ENCODE results near the gene NFIA. TPM values are rescaled to one million over a fixed set of nuclear protein-coding genes. Genes with fewer than 3 reads are reported as not detected.

Gene NFIA
- total RNA-seq, 1 experiment from 2014 or later = 12.7 TPM

DNA sequence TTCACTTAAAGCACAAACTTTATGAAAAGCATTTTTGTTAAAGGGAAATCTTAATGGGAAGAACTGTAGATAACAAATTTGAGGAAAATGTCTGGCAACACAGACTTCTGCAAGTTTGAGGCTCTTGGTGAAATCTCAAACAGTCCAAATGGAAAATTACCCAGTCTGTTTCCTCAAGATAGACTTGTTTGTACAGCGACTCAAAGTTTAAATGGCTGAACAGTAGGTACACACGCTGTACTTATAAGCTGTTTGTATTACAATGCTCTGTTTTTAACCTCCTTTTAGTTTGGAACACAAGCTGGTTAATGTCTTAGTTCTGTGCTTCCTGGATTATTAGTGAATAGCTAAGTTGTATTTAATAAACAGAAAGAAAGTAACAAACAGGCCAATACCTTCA is 217.1 kb downstream of the NFIA start:
- POLR2A ChIA-PET (ENCODE audit: unreplicated experiment) = no interaction called here
- BruUV-seq (replicated peaks) = no TSS peak
- Histone ChIP-seq H3K9ac (ENCODE audit: low read length) (no peak overlapping the region), H3F3A (ENCODE audit: low read length, unreplicated experiment) (no peaks in the 10 kb centered on the region), H3K4me1 (ENCODE audit: insufficient read depth, low read length) (peaks cover 35% of the 10 kb centered on the region), H3K9me3 (ENCODE audit: low read length) (no peaks in the 10 kb centered on the region), H3K27me3 (ENCODE audit: low read length) (no peaks in the 10 kb centered on the region), H3K27ac (ENCODE audit: low read length) (peak overlapping the region; percentile 46), H4K20me1 (ENCODE audit: low read length) (no peaks in the 10 kb centered on the region), H3K4me2 (ENCODE audit: low read length) (peak overlapping the region; percentile 17), H3K79me2 (ENCODE audit: low read length) (no peaks in the 10 kb centered on the region), H3K9me2 (replicated peaks; ENCODE audit: low read length) (no peaks in the 10 kb centered on the region), H3K36me3 (ENCODE audit: low read depth, low read length) (no peaks in the 10 kb centered on the region), H2AFZ (ENCODE audit: low read length) (no peak overlapping the region; the same call in 1 of the 2 replicates), H3K4me3 (ENCODE audit: low read length) (no peak overlapping the region)
- intact Hi-C loops (cut with micrococcal nuclease) = no loop called here
- DNase-seq (peak; percentile 52), ATAC-seq (peak; percentile 49)
- CTCF ChIA-PET = no interaction called here
- TF ChIP-seq CTCF (conservative IDR thresholded peaks at IDR 0.05; ENCODE audit: low read depth, low read length) (no peak), EZH2 (IDR thresholded peaks at IDR 0.05; ENCODE audit: low read length, unreplicated experiment) (no peak), EZH2phosphoT487 (IDR thresholded peaks at IDR 0.05; ENCODE audit: borderline replicate concordance, low read length) (no peak)

GRCh38 chr1:61300899-61301298 is 218.5 kb downstream of the NFIA start:
- no peaks in the 10 kb centered on the region for H4K20me1 ChIP-seq (ENCODE audit: low read length)
- no peaks in the 10 kb centered on the region for H3F3A ChIP-seq (ENCODE audit: low read length, unreplicated experiment)
- no peak overlapping the region for H3K4me3 ChIP-seq (ENCODE audit: low read length)
- intact Hi-C loops (cut with micrococcal nuclease) = no loop called here
- no peaks in the 10 kb centered on the region for H3K36me3 ChIP-seq (ENCODE audit: low read depth, low read length)
- POLR2A ChIA-PET (ENCODE audit: unreplicated experiment) = no interaction called here
- H3K4me2 ChIP-seq (ENCODE audit: low read length) = no peak overlapping the region
- DNase-seq (no peak), ATAC-seq (no peak)
- no peaks in the 10 kb centered on the region for H3K9me3 ChIP-seq (ENCODE audit: low read length)
- peaks cover 23% of the 10 kb centered on the region for H3K4me1 ChIP-seq (ENCODE audit: insufficient read depth, low read length)
- TF ChIP-seq CTCF (conservative IDR thresholded peaks at IDR 0.05; ENCODE audit: low read depth, low read length) (no peak), EZH2phosphoT487 (IDR thresholded peaks at IDR 0.05; ENCODE audit: borderline replicate concordance, low read length) (no peak), EZH2 (IDR thresholded peaks at IDR 0.05; ENCODE audit: low read length, unreplicated experiment) (no peak)
- H3K9me2 ChIP-seq (replicated peaks; ENCODE audit: low read length) = no peaks in the 10 kb centered on the region
- no TSS peak for BruUV-seq (replicated peaks)
- no peak overlapping the region for H3K27ac ChIP-seq (ENCODE audit: low read length)
- CTCF ChIA-PET = no interaction called here
- H3K27me3 ChIP-seq (ENCODE audit: low read length) = no peaks in the 10 kb centered on the region
- no peak overlapping the region for H3K9ac ChIP-seq (ENCODE audit: low read length)
- no peaks in the 10 kb centered on the region for H3K79me2 ChIP-seq (ENCODE audit: low read length)
- H2AFZ ChIP-seq (ENCODE audit: low read length) = no peak overlapping the region

- peaks cover 16% of the 10 kb centered on the region for H3K4me1 ChIP-seq (ENCODE audit: insufficient read depth, low read length)
- CTCF ChIA-PET = no interaction called here
- ATAC-seq = no peak
These were observed 219.7 kb downstream of the NFIA start for GRCh38 chr1:61301824-61302657.

More at GRCh38 chr1:61301824-61302657, 219.7 kb downstream of the NFIA start:
- H3K27me3 ChIP-seq (ENCODE audit: low read length) = no peaks in the 10 kb centered on the region
- no peak overlapping the region for H3K4me2 ChIP-seq (ENCODE audit: low read length)
- no peaks in the 10 kb centered on the region for H3K9me3 ChIP-seq (ENCODE audit: low read length)
- H3K27ac ChIP-seq (ENCODE audit: low read length) = no peak overlapping the region
- H3K9me2 ChIP-seq (replicated peaks; ENCODE audit: low read length) = no peaks in the 10 kb centered on the region
- H2AFZ ChIP-seq (ENCODE audit: low read length) = no peak overlapping the region
- no TSS peak for BruUV-seq (replicated peaks)
- POLR2A ChIA-PET (ENCODE audit: unreplicated experiment) = no interaction called here
- no peaks in the 10 kb centered on the region for H4K20me1 ChIP-seq (ENCODE audit: low read length)
- H3K9ac ChIP-seq (ENCODE audit: low read length) = no peak overlapping the region
- H3K79me2 ChIP-seq (ENCODE audit: low read length) = no peaks in the 10 kb centered on the region
- H3F3A ChIP-seq (ENCODE audit: low read length, unreplicated experiment) = no peaks in the 10 kb centered on the region
- TF ChIP-seq CTCF (conservative IDR thresholded peaks at IDR 0.05; ENCODE audit: low read depth, low read length) = no peak
- TF ChIP-seq EZH2 (IDR thresholded peaks at IDR 0.05; ENCODE audit: low read length, unreplicated experiment) = no peak
- no peak for TF ChIP-seq EZH2phosphoT487 (IDR thresholded peaks at IDR 0.05; ENCODE audit: borderline replicate concordance, low read length)
- H3K4me3 ChIP-seq (ENCODE audit: low read length) = no peak overlapping the region
- intact Hi-C loops (cut with micrococcal nuclease) = no loop called here
- DNase-seq = no peak
- no peaks in the 10 kb centered on the region for H3K36me3 ChIP-seq (ENCODE audit: low read depth, low read length)

Data from PC-3 (cell line).